Measurements from ENCODE around the gene CDH18.

The CDH18 gene, protein sequence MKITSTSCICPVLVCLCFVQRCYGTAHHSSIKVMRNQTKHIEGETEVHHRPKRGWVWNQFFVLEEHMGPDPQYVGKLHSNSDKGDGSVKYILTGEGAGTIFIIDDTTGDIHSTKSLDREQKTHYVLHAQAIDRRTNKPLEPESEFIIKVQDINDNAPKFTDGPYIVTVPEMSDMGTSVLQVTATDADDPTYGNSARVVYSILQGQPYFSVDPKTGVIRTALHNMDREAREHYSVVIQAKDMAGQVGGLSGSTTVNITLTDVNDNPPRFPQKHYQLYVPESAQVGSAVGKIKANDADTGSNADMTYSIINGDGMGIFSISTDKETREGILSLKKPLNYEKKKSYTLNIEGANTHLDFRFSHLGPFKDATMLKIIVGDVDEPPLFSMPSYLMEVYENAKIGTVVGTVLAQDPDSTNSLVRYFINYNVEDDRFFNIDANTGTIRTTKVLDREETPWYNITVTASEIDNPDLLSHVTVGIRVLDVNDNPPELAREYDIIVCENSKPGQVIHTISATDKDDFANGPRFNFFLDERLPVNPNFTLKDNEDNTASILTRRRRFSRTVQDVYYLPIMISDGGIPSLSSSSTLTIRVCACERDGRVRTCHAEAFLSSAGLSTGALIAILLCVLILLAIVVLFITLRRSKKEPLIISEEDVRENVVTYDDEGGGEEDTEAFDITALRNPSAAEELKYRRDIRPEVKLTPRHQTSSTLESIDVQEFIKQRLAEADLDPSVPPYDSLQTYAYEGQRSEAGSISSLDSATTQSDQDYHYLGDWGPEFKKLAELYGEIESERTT

DNA sequence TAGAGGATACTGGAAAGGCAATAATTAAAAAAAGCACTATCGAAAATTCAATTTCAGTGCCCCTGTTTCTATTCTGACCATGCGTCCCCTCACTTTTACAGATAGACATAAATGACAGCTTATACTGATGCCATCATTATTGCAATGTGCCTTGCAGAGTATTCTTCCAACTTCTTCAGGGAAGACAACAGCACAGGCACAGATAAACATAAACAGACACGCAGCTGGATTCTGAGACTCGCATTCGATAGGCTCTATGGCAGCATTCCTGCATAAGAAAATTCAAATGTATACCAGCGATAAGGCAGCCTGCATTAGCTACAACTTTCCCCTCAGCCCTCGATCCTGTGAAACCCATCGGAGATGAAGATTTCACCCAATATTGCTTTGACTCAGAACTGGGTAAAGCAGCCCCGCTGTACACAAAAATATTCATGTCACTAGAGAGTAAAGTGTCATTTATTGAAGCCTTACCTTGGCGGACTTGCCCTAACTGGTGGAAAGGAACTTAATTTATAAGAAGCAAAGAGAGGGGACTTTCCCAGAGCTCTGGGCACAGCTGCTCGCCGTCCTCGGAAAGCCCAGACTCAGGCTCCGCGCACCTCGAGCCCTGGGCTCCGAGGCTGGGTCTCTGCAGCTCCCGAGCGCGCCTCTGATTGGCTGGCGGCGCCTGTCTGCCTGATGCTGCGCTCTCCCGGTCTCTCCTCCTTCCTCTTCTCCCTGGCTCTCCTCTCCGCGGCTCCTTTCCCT lies at the start of gene CDH18:
Gene CDH18 (minus strand): TSS at position 589 of the 750 bp plus-strand sequence. CDS start 149,214 bp downstream, outside the sequence.
- peak; percentile 70 for DNase-seq (ENCODE audit: low read depth)

DNA sequence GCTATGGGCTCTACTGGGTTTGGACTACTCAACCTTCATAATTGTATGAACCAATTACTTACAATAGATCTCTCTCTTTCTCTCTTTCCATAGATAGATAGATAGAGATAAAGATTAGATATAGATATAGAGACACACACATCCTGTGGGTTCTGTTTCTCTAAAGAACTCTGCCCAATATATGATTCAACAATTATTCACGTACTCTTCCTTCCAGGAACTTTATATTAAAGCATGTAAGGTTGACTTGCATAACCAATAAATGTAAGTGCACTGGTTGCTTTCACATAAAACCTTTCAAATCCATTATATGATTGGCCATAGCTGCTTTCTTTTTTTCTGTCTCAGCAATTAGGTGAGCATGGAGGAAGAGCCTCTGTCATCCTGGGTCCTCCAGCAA lies 46.7 kb upstream of the CDH18 start:
- no peak for DNase-seq (ENCODE audit: low read depth)

DNA sequence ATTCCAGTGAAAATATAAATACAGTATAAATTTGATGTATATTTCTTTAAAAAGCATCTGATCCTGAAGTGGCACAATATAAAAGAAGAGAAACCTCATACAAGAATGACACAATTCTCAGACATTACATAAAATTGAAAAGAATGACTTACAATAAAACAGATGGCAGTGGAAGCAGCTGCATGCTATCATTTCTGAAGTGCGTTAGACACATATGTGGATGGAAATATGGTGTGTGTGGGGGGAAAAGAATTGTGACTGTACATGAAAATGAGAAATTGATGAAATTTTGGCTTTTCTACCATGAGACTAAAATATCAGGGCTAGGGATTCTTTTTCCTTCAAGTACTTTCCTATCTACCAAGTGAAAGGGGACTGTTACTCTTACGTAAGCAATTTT lies 45.9 kb upstream of the CDH18 start:
- no peak for DNase-seq (ENCODE audit: low read depth)

DNA sequence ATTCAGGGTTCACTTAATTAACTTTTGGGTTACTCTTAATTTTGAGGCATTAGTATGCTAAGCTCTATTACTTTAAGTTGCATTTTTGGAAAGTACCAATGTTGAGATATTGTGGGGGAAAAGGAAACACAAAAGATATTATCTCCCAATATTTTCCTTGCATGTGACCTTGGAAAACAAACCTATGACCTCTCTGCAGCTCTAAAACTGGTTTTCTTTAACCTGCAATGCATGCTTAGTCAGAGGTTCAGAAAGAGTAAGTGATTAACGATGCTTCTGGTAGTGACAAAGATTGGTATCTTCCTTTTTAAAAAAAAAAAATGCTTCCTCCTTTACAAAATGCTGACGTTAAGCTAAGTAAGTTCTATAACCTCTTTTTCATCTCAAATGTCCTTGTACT lies 44.9 kb upstream of the CDH18 start:
- DNase-seq (ENCODE audit: low read depth), result no peak

DNA sequence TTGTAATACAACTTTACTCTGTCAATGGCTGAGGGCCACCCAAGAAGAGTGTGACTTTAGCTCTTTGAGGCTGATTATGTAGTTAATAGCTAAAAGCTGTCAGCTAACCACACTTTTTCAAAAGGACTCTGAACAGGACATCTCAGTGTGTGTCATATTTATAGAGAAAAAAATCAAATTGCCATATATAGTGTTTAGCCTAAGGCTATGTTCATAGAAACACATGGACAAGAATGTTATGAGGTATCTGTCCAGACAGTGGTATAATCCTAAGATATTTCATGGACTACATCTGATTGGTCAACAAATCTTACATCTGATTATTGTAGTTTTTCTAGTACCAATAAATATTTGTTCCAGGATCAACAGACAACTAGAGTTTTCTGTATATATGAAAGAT lies 42.1 kb upstream of the CDH18 start:
- peak; percentile 30 for DNase-seq (ENCODE audit: low read depth)

DNA sequence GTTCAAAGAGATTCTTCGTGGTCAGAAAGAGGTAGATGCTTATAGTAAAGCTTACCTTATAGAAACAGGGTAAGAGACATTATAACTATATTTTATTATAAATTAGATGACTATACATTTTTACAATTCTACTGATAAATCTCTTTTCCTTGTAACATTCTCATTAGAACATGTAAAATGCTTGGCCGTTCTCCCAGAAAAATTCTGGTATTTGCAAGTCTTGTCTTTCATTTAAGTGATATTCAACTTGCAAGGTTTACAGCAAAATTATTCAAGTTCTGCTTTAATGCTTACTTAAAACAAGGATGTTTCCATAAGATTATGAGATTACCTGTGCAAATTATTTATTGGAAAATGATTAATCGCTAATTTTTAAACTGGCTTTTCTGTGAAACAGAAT lies 41.3 kb upstream of the CDH18 start:
- no peak for DNase-seq (ENCODE audit: low read depth)

DNA sequence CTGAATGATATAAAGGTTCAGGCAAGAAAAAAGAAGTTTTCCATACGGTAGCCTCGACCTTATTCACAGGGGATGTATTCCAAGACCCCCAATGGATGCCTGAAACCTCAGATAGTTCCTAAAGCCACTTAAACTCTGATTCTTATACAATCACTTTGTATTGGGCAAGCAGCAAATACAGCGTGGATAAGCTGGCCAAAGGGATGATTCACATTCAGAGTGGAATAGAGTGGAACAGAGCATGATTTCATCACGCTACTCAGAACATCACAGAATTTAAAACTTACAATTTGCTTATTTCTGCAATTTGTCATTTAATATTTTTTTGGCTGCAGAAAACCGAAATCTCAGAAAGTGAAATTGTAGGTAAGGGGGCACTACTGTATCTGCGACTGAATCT lies 40.5 kb upstream of the CDH18 start:
- DNase-seq (ENCODE audit: low read depth), result no peak

DNA sequence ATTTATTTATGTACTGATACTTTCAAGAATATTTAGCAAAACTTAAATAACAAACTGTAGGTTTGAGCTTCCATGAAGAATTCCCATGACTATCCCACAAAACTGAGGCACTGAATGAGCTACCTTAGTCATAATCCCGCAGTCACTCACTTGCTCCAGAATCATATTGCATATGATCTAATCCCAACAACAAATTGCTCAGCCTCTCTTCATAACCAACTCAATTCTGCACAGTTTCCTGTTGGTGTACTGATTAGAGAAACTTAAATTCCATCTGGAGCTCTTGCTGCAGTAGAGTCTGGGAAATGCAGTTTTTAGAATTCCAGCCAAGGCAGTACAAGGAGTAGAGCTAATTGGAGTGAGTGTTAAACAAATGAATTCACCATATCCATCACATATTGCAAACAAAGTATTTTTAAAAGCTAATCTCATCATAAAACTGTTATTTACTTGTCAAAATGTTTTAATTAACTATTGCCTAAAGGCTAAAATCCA lies 35.7 kb upstream of the CDH18 start:
- peak; percentile 3 for DNase-seq (ENCODE audit: low read depth)

DNA sequence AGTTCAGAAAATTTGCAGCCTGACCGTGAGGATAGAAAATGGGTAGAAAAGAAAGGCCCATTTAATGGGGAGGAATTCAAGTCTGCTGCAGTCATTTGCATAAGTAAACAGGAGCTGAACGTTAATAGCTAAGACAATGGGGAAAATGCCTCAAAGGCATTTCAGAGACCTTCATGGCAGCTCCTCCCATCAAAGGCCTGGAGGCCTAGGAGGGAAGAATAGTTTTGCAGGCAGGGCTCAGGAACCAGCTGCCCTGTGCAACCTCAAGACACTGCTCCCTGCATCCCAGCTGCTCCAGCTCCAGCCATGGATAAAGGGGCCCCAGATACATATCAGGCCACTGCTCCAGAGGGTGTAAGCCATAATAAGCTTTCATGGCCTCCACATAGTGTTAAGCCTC lies 32.2 kb upstream of the CDH18 start:
- DNase-seq (ENCODE audit: low read depth), result no peak

DNA sequence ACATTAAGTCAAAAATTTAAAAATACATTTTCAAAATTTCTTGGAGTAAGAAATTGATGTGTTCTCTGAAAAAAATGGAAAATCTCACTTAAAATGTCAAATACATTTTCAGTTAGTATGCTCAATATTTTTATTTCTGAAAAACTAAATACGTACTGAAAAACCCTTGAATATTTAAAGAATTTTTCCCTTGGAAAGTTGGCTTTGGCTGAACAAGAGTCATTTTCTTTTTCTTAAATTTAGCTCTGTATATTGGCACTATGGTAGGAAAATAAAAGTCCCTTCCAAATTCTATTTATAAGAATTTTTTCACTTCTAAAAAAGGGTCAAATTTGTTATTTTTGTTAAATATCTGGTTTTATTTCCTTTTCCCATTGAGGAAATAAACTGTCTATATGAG lies 29.0 kb upstream of the CDH18 start:
- no peak for DNase-seq (ENCODE audit: low read depth)

DNA sequence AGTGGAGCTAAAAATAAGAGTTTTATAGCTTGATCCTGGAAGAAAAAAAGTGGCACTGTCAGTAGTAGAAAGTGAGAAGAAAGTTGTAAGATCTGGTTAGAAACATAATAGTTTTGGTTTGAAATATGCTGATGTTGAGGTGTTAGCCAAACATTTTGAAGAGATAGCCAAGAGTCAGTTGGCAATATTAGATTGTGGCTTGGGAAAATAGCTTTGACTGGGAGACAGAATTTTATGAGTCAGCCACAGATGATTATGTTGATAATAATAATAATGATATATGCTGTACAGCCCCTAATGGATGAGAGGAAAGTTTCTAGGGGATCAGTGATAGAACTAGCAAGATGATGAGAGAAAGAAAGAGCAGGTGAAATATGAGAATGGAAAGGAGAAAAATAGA lies 12.4 kb upstream of the CDH18 start:
- DNase-seq (ENCODE audit: low read depth), result peak; percentile 11

DNA sequence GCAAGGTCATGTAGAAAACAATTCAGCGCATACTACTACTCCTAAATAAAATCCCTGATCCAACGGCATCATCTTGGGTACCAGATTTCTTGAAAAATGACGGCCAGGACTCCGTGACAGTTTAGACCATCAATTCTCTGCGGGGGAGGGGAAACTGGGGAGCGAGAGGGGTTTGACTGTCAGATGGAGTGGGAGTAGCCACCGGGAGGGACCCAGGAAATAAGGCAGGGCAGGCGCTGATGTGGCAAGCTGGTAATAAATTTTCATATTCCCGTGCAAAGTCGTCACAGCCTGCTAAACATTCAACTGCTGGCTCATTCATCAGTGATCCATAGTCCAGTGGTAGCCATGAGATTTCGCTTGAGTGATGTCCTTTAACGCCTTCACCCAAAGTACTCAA lies 457 bp upstream of the CDH18 start:
- peak; percentile 1 for DNase-seq (ENCODE audit: low read depth)

DNA sequence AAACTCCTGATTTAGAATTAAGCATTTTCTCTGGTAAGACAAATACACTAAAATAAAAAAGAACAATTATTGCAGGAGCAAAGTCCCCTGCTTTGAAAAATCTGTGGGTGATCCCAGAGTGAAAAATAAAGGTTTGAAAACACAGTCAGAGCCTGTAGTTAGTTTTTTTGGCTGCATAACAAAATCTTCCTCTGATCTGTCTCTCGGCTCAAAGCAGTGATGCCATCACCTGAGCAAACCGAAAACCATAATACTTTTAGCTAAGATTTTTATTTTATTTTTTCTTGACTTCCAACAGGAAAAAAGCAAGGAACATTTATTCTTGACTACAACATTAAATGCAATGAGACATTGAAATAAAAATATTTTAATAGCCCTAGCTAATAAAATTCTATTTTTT lies 1.2 kb downstream of the CDH18 start:
- DNase-seq (ENCODE audit: low read depth), result no peak

DNA sequence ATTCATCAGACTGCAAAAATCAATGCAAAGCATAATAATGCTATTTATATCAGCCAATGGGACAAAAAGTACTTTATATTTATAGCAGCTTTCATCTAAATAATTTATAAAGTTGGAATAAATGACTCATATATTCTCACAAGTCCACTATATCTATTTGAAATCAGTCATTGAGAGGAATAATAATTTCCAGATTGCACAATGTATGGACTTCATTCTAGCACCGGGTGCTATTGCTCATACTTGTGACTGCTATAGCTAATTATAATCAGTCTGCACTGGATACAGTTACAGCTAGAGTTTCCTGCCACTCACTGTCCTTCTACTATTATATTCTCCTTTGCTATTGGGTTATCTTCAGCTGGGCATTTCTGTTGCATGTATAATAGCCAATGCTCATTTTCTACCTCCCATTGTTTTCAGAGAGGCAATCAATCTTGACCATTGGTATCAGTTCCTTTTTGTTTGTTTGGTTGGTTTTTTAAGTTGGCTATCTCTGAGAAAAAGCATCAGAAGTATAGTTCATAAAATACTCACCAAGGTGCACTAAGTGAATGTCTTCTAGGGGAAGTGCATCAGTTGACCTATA lies 1.9 kb downstream of the CDH18 start:
- peak; percentile 37 for DNase-seq (ENCODE audit: low read depth)

DNA sequence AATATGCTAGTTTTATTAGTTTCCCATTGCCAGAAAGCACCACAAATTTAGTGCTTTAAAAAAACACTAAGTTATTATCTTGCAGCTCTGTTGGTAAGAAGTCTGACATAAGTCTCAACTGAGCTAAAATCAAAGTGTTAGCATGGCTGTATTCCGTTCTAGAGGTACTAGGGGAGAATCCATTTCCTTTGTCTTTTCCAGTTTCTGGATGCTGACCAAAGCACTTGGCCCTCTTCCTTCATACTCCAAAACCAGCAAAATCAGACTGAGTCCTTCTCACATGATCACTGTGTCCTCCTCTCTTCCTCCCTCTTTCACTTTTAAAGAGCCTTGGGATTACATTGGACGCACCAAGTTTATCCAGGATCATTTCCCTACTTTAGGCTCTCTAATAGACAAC lies 9.5 kb downstream of the CDH18 start:
- DNase-seq (ENCODE audit: low read depth), result no peak

DNA sequence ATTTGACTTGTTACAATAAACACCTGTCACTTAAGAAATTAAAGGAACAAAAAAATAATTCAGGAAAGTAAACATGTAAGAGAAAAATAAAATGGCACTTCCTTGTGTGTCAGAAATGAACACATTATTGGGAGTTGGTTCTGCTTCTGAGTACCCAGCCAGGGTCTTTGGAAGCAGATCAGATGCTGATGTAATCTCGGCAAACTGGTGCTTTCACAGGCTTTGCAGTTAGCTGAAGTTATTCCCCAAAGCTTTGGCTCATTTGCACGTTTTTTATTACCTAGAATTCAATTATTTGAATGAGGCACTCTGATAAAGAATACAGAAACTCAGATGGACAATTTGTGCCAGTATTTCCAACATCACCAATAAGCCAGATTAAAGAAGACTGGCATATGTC lies 10.9 kb downstream of the CDH18 start:
- DNase-seq (ENCODE audit: low read depth), result no peak

DNA sequence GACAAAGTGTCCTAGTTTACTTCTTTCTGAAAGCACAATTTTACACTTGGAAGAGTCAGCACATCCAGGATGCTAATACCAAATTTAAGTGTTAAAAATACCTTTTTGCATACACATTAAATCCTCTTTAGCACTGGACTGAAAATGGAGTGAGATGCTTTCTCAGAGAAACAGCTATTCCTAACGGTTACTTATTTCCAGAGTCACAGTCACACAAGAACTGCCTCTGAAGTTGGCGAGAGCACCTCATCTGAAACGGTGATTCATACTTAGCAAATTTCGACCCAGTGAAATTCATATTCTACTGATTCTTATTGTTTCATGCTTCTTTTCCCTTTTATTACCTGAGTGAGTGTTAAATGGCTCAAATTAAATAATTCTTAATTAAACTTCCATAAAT lies 12.2 kb downstream of the CDH18 start:
- DNase-seq (ENCODE audit: low read depth), result no peak

DNA sequence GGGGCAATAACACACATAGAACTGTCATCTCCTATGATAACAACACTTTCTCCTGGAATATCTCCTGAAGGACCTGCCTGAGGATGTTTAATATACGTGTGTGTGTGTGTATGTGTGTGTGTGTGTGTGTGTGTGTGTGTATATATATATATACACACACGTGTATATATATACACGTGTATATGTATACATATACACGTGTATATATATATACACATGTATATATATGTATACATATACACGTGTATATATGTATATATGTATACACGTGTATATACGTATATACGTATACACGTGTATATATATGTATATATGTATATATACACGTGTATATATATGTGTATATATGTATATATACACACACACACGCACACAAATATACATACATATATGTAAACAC lies 27.5 kb downstream of the CDH18 start:
- no peak for DNase-seq (ENCODE audit: low read depth)

DNA sequence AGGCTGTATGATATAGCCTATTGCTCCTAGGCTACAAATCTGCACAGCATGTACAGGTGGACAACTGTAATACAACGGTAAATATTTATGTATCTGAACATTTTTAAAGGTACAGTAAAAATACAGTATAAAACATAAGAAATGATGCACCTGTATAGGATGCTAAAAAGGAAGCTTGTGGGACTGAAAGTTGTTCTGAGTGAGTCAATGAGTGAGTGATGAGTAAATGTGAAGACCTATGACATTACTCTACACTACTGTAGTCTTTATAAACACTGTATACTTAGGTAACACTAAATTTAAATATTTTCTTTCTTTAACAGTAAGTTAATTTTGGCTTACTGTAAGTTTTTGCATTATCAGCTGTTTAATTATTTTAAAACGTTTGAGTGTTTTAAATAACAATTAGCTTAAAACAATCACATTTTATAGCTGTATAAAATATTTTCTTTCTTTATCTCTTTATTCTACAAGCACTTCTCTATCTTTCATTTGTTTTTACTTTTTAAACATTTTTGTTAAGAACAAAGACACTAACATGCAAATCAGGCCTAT lies 28.1 kb downstream of the CDH18 start:
- no peak for DNase-seq (ENCODE audit: low read depth)

DNA sequence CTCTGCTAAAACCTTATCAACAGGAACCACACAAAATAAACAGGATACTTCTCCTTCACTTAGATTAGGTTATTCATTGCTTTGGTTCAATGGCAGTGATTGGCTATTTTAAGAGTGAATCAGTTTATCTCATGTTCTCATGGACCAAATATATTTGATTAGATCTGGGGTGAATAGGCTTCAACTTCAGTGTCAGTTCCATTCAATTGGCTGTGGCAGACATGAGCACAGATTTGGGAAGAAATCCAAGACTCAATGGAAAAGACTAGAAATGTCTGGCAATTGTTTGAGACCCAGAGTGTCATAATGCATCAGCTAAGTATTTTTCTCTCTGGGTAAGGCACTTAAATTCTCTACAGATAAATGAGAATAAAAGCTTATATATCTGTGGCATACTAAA lies 37.1 kb downstream of the CDH18 start:
- DNase-seq (ENCODE audit: low read depth), result peak; percentile 1

DNA sequence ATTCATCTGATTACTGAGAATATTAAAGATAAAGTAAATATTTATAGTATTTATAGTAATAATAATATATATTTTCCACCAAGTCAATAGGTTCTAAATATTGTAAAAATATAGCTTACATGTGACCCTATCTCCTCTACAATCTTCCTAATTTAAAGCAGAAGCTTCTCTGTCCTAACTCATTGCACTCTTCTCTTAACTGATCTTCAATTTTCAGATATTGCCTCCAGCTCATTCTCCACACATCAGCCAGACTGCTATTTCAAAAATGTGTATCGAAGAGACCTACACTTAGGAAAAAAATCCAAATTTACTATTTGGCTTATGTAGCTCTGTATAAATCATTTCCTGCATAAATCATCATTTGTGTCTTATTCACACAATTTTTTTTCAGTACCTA lies 47.8 kb downstream of the CDH18 start:
- peak; percentile 6 for DNase-seq (ENCODE audit: low read depth)

DNA sequence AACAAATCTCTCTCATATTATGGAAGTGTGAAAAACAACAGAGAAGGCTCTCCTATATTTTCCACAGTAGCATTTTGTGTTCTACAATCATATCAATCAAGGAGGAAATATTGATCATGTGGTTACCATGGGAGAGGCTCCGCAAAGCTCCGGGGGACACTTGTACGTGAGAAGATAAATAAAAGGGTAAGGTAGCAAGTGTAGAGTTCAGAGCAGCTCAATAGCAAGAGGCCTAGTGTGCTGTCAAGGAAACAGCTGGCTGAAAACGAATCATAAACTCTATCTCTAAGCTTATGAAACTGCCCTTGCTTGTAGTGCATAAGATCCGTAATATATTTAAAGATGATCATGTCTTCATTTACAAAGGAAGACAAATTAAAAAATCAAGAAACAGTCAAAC lies 57.5 kb downstream of the CDH18 start:
- no peak for DNase-seq (ENCODE audit: low read depth)

Measured in EH (cell line).